Neural cell (in vitro differentiated cells): ENCODE data around the gene NLRP2B. TPM values are rescaled to one million over a fixed set of nuclear protein-coding genes. Genes with fewer than 3 reads are reported as not detected.

Source experiments
- H2AFZ ChIP-seq: fragments of 200-600, 300-800 bp; sonication (generic), shearing (Covaris generic); 2 replicates; pipeline ENCODE4 v1.6.0; 2014; ENCODE audit warnings: low read depth, mild to moderate bottlenecking, antibody characterized with exemption, low read length, moderate library complexity
- H3F3A ChIP-seq: fragments of 200-600 bp; shearing (Covaris generic); 2 replicates; pipeline ENCODE4 v1.6.1; 2016; ENCODE audit warnings: mild to moderate bottlenecking, moderate library complexity, mixed read lengths, antibody characterized with exemption, low read length; ENCODE audit not compliant: insufficient read depth, poor library complexity, severe bottlenecking
- H3K27ac ChIP-seq: fragments of 200-600, 300-800 bp; sonication (generic), shearing (Covaris generic); 2 replicates; pipeline ENCODE4 v1.5.1; 2014; ENCODE audit warnings: mild to moderate bottlenecking, low read length, moderate library complexity
- H3K27me3 ChIP-seq: fragments of 300-800, 200-600 bp; sonication (generic), shearing (Covaris generic); 2 replicates; pipeline ENCODE4 v1.6.0; 2014; ENCODE audit warnings: mild to moderate bottlenecking, low read depth, low read length, moderate library complexity; ENCODE audit not compliant: insufficient read depth
- H3K36me3 ChIP-seq: fragments of 300-800, 200-600 bp; sonication (generic), shearing (Covaris generic); 2 replicates; pipeline ENCODE4 v1.5.1; 2014; ENCODE audit warnings: mild to moderate bottlenecking, antibody characterized with exemption, low read length, moderate library complexity; ENCODE audit not compliant: insufficient read depth
- H3K4me2 ChIP-seq: fragments of 300-800, 200-600 bp; sonication (generic), shearing (Covaris generic); 2 replicates; pipeline ENCODE4 v1.6.0; 2014; ENCODE audit warnings: mild to moderate bottlenecking, low read length
- H3K4me3 ChIP-seq: fragments of 300-800, 200-600 bp; sonication (generic), shearing (Covaris generic); 2 replicates; pipeline ENCODE4 v1.5.1; 2014; ENCODE audit warnings: mild to moderate bottlenecking, low read length, moderate library complexity
- H3K79me2 ChIP-seq: fragments of 200-600 bp; shearing (Covaris generic); replicated peaks from 2 replicates; pipeline ENCODE4 v1.6.0; 2014; ENCODE audit warnings: mild to moderate bottlenecking, low read length, moderate library complexity; ENCODE audit not compliant: insufficient read depth
- H3K9ac ChIP-seq: fragments of 300-800, 200-600 bp; sonication (generic), shearing (Covaris generic); 2 replicates; pipeline ENCODE4 v1.6.1; 2016; ENCODE audit warnings: mild to moderate bottlenecking, low read length, mixed read lengths
- H3K9me2 ChIP-seq: fragments of 200-600 bp; shearing (Covaris generic); 2 replicates; pipeline ENCODE4 v1.6.1; 2016; ENCODE audit warnings: mild to moderate bottlenecking, low read length, mixed read lengths; ENCODE audit not compliant: insufficient read depth
- H3K9me3 ChIP-seq: fragments of 200-600, 300-800 bp; sonication (generic), shearing (Covaris generic); 2 replicates; pipeline ENCODE4 v1.6.1; 2016; ENCODE audit warnings: mild to moderate bottlenecking, mixed run types, low read length, moderate library complexity, mixed read lengths
- H4K20me1 ChIP-seq: fragments of 200-600 bp; shearing (Covaris generic); 2 replicates; pipeline ENCODE4 v1.6.1; 2016; ENCODE audit warnings: mild to moderate bottlenecking, mixed run types; ENCODE audit not compliant: insufficient read depth
- CTCF ChIP-seq: fragments of 450-650 bp; IDR thresholded peaks from 2 replicates; pipeline ENCODE4 v1.5.1; 2014; ENCODE audit warnings: antibody characterized with exemption, mild to moderate bottlenecking, moderate library complexity; ENCODE audit not compliant: poor library complexity, severe bottlenecking
- EP300 ChIP-seq: fragments of 450-650 bp; conservative IDR thresholded peaks from 2 replicates; pipeline ENCODE4 v1.6.1; 2014; ENCODE audit warnings: antibody characterized with exemption, mild to moderate bottlenecking, moderate library complexity; ENCODE audit not compliant: poor library complexity, severe bottlenecking
- EZH2 ChIP-seq: fragments of 200-600, 300-800 bp; shearing (Covaris generic), sonication (generic); IDR thresholded peaks from 2 replicates; pipeline ENCODE4 v1.6.1; 2014; ENCODE audit warnings: antibody characterized with exemption, low read length, borderline replicate concordance, mild to moderate bottlenecking; ENCODE audit not compliant: insufficient read depth, poor library complexity, severe bottlenecking
- MXI1 ChIP-seq: fragments of 450-650 bp; conservative IDR thresholded peaks from 2 replicates; pipeline ENCODE4 v1.6.1; 2014; ENCODE audit warnings: antibody characterized with exemption, mild to moderate bottlenecking; ENCODE audit not compliant: poor library complexity, severe bottlenecking
- POLR2AphosphoS5 ChIP-seq: IDR thresholded peaks from 2 replicates; pipeline ENCODE4 v1.6.1; 2012
- RAD21 ChIP-seq: fragments of 450-650 bp; conservative IDR thresholded peaks from 2 replicates; pipeline ENCODE4 v1.6.1; 2014; ENCODE audit warnings: antibody characterized with exemption, mild to moderate bottlenecking, moderate library complexity
- REST ChIP-seq: IDR thresholded peaks from 2 replicates; pipeline ENCODE4 v1.6.1; 2012; ENCODE audit warnings: borderline replicate concordance
- SMC3 ChIP-seq: fragments of 450-650 bp; conservative IDR thresholded peaks from 2 replicates; pipeline ENCODE4 v1.6.1; 2014; ENCODE audit warnings: antibody characterized with exemption, mild to moderate bottlenecking, moderate library complexity; ENCODE audit not compliant: poor library complexity
- TAF1 ChIP-seq: IDR thresholded peaks from 2 replicates; pipeline ENCODE4 v1.6.1; 2012; ENCODE audit warnings: low read depth
- polyA plus RNA-seq: library from polyadenylated mRNA; depleted of rRNA; stranded (reverse); fragments of >200 nt; gene quantifications from 2 replicates; pipeline ENCODE4 v1.2.3, GENCODE V29; 2014

Gene NLRP2B
- polyA plus RNA-seq, 1 donor from 2014 or later = not detected

- H3K27ac ChIP-seq = no peak overlapping the region
- H3K27me3 ChIP-seq = no peaks in the 10 kb centered on the region
- TF ChIP-seq RAD21 (no peak), SMC3 (no peak), REST (no peak), POLR2AphosphoS5 (no peak), EP300 (no peak), CTCF (no peak), TAF1 (no peak), MXI1 (no peak), EZH2 (no peak)
- H3K9ac ChIP-seq = no peak overlapping the region
- no peaks in the 10 kb centered on the region for H4K20me1 ChIP-seq
- H3K9me3 ChIP-seq = no peaks in the 10 kb centered on the region
- H3K79me2 ChIP-seq = no peaks in the 10 kb centered on the region
- H3K4me3 ChIP-seq = no peak overlapping the region
- H3K36me3 ChIP-seq = no peaks in the 10 kb centered on the region
- no peaks in the 10 kb centered on the region for H3K9me2 ChIP-seq
- H3K4me2 ChIP-seq = no peak overlapping the region
- no peaks in the 10 kb centered on the region for H3F3A ChIP-seq
- H2AFZ ChIP-seq = no peak overlapping the region
Observed at GRCh38 chrX:57674861-57675260, 5.2 kb downstream of the NLRP2B start.

- Histone ChIP-seq H3K79me2 (no peaks in the 10 kb centered on the region), H3K9me3 (no peaks in the 10 kb centered on the region), H3K27me3 (no peaks in the 10 kb centered on the region), H3F3A (no peaks in the 10 kb centered on the region), H3K27ac (no peak overlapping the region), H4K20me1 (no peaks in the 10 kb centered on the region), H2AFZ (no peak overlapping the region), H3K9me2 (no peaks in the 10 kb centered on the region), H3K4me2 (no peak overlapping the region), H3K36me3 (no peaks in the 10 kb centered on the region), H3K4me3 (no peak overlapping the region), H3K9ac (no peak overlapping the region)
- TF ChIP-seq CTCF = no peak
- TF ChIP-seq POLR2AphosphoS5 = no peak
- TF ChIP-seq EP300 = no peak
- TF ChIP-seq EZH2 = no peak
- TF ChIP-seq TAF1 = no peak
- no peak for TF ChIP-seq REST
- TF ChIP-seq MXI1 = no peak
- TF ChIP-seq SMC3 = no peak
- no peak for TF ChIP-seq RAD21
Observed at GRCh38 chrX:57669961-57670360, 10.1 kb downstream of the NLRP2B start.
